Activated CD8-positive, alpha-beta memory T cell treated with anti-CD3 and anti-CD28 coated beads for 1 hour (primary cell): Measurements from ENCODE around the gene TRIO.
"Not testable (repeated sequence)": the region's sequence is repeated elsewhere in the genome, so short reads cannot be mapped to it uniquely, and the experiment has no call there.

Experiments
- DNase-seq, 2 donors: peaks; one replicate each; pipeline ENCODE4 v3.0.0-alpha.2; 2020; ENCODE audit warnings: low read depth in 1 of 2; ENCODE audit errors: extremely low read depth in 1 of 2

Gene TRIO

DNA sequence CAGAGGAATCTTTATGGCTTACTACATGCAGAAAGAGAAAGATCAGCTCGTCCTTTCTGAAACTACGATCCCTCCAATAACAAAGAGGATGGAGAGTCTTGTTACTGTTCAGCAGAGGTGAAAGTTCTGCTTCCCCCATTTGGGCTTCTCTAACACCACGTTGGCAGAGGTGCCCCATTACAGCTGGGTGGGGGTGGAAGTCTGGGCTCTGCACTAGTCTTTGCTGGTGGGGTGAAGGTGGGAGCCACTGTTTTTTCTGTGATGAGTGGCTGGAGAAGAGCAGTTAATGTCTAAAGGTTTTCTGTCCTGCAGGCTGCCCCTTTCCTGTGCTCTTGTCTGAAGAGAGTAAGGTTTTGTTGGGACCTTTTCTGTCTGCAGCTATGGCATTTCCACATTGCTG is 373.8 kb downstream of the TRIO start:
- DNase-seq = no peak

DNA sequence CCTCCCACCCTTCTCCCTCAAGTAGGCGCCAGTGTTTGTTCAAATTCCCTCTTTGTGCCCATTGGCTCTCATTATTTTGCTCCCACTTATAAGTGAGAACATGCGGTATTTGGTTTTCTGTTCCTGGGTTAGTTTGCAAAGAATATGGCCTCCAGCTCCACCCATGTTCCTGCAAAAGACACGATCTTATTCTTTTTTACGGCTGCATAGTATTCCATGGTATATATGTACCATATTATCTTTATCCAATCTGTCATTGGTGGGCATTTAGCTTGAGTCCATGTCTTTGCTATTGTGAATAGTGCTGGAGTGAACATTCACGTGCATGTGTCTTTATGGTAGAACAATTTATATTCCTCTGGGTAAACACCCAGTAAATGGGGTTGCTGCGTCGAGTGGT is 375.5 kb downstream of the TRIO start:
- no peak for DNase-seq

DNA sequence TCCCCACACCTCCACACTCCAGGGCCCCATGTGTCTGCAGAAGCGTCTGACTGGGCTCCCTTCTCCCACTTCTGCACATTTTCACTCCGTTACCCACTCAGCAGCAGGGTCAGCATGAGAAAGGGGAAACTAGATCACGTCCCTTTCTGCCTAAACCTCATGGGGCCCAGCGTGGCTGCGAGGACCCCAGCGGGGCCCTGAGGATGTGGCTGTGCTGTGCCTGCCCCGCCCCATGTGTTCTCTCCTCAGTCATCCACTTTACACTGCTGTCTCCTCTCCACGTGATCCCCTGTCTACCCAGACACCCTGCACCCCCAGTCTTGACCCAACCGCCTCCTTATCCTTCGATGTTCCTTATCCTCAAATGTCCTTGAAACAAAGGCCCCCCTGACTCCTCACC is 378.6 kb downstream of the TRIO start:
- DNase-seq = no peak

DNA sequence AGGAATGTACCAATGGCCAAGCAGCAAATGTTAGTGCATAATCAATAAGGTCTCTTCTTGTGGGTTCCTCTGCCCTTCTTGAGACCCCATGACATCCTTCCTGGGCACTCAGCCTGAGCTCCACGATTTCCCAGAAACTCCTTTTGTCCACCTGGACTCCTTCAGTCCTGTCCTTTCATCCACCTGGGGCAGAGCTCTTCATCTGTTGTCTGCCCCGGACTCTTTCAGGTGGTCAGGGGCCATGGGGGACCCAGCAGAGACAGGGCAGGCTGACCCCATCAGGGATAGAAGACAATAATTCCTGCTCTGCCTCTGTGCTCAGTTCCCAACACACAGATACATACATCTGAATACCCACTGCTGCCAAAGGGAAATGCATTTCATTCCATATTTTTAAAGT is 379.6 kb downstream of the TRIO start:
- no peak for DNase-seq

DNA sequence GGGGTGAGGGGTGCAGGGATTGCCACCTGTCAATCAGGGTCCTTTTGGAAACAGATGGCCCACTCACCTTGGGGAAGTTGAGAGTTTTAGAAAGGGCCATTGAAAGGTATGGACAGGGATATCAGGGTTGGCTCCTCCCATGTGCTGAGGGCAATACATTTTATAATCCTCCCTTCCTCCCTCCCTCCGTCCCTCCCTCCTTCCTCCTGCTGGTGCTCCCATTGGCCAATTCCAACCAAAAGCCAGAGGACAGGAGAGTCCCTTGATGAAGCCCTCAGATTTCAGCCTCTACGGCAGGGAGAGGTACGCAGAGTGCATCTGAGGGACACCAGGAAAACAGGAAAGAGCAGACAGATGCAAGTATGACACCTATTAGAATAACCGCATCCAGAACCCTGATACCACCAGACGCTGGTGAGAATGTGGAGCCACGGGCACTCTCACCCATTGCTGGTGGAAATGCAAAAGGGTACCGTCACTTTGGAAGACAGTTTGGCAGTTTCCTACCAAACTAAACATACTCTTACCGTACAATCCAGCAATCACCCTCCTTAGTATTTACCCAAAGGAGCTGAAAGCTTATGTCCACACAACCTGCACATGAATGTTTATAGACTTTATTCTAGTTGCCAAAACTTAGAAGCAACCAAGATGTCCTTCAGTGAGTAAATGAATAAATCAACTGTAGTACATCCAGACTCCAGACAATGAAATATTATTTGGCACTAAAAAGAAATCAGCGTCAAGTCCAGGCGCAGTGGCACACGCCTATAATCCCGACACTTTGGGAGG is 380.3 kb downstream of the TRIO start:
- DNase-seq = no peak

DNA sequence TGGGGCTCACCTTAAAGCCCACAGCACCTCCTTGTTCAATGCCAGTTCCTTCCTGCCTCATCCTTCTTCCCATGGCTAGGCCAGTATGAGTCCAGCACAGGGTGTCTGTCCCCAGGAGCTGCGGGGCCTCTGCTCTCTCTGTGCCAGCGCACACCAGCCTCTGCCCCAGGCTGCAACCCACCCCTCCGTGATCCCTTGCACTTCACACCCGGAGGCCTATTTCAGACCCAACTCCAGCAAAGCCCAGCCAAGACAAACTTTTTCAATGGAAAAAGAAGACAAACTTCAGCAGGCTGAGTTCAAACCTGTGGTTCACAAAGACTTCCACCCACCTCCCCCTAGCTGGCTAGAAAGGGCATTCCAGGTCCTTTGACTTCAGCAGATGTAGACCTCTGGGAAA is 382.3 kb downstream of the TRIO start:
- DNase-seq = no peak

DNA sequence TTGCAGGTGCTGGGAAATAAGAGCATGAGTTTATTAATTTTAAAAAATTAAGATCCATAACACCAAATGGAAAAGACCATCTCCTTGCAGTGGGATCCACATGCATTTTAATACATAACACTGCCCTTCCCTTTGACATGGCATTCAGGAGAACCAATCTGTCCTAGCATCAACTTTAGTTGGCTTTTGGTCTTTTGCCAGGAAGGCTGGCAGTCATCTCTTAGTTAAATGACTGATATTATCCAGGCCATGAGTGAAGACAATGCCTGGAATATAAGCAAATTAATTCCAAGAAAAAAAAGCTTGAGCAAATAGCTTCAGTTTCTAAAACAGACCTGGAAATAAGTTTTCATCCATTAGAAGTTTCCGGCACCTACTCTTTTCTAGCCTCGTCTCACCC is 383.4 kb downstream of the TRIO start:
- DNase-seq = no peak

DNA sequence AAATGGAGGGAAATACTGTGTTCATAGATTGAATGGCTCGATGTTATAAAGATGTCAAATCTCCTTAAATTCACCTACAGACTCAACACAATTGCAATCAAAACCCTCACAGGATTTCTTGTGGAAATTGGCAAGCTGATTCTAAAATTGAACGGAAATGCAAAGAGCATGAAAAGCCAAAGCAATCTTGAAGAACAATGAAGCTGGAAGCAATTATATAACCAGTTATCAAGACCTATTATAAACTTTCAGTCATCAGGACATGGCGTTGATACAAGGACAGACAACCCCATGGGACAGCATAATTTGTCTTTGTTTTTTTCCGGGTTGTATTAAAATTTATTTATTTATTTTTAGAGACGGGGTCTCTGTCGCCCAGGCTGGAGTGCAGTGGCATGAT is 385.0 kb downstream of the TRIO start:
- DNase-seq = no peak

DNA sequence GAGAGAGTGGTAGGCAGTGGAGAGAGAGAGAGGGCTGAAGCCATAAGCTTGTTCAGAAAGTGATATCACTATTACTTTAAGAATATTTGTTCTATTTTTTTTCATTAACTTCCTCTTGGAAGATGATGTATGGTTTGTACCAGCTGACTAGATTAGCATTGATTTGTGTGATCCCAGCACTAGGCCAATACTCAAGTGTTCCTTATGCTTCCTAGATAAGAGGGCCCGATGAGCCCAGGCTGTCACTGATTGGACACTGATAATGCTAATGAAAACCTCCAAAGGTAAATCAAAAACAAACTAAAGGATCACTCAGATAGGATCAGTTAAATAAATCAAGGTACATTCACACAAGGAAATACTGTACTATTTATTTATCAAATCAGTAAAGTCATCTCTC is 385.8 kb downstream of the TRIO start:
- DNase-seq = no peak

DNA sequence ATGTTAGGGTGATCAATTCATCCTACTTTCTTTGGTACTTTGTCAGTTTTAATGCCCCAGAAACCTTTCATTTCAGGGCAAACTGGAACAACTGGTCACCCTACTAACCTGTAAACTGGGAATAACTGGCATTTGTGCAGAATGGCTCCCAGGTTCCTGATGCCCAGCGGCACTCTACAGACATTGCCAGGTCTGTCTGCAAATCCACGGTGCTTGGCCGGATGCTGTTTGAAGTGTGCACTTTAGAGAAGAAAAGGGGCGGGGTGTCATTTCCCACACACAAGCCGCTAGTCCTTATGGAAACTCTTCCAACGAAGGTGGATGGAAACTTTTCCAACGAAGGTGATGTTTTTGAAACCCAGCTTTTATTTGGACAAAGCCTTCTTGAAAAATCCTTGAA is 388.5 kb downstream of the TRIO start:
- no peak for DNase-seq

DNA sequence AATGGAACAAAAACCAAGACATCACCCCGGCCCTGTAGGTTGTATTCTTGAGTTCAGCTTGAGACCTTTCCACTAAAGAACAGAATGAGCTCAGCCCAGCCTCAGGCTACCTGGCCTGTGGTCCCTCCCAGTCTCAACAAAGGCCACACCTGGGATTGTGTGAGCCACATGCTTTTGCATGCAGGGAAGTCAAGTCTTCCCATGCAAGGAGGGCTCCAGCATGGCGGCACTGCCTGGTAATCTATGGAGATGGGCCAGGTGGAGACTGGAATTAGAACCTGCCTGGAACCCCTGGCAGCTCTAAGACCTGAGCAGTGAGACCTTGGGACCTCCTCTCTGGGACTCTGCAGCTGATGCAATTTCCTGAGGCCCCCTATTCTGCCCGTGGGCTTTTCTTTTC is 389.0 kb downstream of the TRIO start:
- no peak for DNase-seq

DNA sequence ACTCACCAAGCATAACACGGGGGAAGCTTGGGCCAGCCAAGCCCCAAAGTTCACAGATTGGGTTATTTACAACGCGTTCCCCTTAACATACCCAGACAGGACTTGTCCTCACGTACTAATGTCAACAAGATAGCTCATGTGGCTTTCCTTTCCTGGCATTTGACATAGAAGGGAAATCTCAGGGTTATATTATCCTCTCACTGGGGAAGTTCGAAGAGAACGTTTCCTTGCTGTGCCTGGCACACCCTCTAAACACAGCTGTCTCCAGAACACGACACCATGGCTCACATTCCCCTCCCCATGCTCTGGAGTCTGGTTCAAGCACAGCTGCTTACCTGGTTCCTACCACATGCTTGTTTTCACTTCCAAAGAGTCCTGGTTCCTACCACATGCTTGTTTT is 391.6 kb downstream of the TRIO start:
- no peak for DNase-seq

DNA sequence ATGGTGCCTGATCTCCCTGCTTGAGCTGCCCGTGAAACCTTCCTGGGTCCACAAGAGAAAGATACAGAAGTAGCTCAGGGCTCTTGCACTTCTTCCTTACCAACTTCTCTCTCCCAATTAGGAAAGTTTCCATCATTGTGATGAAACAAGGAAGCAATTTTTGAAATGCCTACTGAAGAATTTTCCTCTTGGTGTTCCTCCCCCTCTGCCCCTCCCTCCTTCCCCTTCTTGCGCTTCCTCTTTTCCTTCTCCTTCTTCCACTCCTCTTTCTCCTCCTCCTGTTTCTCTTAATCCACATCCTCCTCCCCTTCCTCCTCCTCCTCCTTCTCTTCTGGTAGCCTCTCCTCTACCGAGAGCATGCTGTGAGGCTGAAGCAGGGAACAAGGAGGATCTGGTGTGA is 402.2 kb downstream of the TRIO start:
- DNase-seq = no peak

DNA sequence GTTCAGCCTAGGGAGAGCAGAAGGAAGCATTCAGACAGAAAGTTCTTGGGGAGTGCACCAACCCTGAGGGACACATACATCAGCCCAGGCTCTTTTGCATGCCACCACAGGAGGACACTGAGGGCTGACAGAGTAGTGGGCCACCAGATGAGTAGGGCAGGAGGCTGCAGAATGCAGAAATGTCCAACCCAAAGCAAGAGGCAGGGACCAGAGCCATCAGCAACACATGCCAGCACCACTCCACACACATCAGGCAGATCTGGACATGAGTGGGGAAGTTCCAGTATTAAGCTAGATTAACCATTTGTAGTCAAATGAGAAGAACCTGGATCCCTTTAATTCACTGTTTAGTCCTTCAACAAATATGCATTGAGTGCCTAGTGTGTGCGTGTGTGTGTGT is 402.7 kb downstream of the TRIO start:
- DNase-seq = no peak

DNA sequence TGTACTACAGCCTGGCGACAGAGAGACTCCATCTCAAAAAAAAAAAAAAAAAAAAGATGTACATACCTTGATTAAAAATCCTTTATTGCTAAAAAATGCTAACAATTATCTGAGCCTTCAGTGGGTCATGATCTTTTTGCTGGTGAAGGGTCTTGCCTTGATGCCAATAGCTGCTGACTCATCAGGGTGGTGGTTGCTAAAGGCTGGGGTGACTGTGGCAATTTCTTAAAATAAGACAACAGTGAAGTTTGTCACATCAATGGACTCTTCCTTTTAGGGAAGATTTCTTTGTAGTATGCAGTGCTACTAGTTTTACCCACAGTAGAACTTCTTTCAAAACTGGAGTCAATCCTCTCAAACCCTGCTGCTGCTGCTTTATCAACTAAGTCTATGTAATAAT is 404.5 kb downstream of the TRIO start:
- DNase-seq = no peak

DNA sequence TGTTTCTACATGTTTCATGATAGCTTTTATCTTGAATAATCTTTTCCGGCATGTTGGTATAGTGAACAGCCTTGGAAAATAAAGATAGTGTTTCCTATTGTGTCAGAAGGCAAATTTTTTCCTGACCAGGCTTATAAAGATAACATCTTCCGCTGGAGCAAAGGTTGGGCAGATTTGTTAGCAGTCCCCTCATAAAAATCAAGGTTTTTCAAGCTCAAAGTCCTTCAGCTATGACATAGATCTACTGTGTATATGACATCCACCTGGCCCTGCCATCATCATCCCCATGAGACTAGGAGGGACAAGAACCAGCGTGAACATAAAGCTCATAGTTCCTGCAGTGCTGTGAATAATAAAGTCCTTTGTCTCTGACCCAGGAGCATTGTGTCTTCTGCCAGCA is 408.1 kb downstream of the TRIO start:
- DNase-seq = no peak

DNA sequence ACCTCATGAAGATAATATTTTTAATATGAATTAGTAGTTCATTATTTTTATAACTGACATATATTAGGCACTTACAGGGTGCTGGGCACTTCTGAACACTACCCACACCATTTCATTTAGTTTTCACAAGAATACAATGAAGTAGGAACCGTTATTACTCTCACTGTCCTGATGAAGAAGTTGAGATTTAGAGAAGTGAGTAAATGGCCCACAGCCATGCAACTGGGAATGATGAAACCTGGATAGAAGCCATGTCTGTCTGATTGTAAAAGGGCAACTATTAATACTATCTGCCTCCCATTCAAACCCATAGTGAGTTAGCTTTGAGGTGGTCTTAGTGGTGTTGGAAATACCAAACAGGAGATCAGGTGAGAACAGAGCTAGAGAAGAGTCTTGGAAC is 408.9 kb downstream of the TRIO start:
- DNase-seq = no peak

DNA sequence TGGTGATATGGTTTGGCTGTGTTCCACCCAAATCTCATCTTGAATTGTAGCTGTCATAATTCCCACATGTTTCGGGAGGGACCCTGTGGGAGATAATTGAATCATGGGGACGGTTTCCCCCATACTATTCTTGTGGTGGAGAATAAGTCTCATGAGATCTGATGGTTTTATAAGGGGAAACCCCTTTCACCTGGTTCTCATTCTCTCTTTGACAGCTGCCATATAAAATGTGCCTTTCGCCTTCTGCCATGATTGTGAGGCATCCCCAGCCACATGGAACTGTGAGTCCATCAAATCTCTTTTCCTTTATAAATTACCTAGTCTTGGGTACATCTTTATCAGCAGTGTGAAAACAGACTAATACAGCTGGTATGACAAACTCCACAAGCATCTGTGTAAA is 411.1 kb downstream of the TRIO start:
- not testable (repeated sequence) for DNase-seq

DNA sequence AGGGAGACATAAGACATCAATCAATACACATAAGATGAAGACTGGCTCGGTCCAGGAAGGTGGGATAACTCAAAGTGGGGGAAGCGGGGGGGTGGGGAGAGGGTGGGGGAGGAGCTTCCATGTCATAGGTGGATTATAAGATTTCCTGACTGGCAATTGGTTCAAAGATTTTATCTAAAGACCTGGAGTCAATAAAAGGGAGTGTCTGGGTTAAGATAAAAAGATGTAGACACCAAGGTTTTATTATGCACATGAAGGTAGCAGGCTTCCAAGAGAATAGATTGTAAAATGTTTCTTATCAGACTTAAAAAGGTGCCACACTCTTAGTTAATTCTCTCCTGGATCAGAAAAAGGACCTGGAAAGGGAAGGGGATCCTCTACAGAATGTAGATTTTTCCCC is 412.9 kb downstream of the TRIO start:
- DNase-seq = no peak

DNA sequence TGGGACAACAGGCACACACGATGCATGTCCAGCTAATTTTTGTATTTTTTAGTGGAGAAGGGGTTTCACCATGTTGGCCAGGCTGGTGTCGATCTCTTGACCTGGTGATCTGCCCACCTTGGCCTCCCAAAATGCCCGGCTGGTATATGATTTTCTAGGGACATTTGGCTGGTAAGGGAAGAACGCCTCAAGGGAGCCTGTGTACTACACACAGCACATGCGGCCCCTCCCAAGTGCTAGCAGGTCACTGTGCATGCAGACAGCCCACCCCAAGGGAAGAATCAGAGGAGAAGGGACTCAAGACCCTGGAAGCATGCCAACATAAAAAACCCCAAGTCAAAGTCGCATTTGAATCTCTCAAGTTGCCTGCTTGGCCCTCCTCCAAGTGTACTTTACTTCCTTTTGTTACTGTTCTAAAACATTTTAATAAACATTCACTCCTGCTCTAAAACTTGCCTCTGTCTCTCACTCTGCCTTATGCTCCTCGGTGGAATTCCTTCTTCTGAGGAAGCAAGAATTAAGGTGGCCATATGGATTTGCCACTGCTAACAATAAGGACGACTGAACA is 414.1 kb downstream of the TRIO start:
- no peak for DNase-seq

DNA sequence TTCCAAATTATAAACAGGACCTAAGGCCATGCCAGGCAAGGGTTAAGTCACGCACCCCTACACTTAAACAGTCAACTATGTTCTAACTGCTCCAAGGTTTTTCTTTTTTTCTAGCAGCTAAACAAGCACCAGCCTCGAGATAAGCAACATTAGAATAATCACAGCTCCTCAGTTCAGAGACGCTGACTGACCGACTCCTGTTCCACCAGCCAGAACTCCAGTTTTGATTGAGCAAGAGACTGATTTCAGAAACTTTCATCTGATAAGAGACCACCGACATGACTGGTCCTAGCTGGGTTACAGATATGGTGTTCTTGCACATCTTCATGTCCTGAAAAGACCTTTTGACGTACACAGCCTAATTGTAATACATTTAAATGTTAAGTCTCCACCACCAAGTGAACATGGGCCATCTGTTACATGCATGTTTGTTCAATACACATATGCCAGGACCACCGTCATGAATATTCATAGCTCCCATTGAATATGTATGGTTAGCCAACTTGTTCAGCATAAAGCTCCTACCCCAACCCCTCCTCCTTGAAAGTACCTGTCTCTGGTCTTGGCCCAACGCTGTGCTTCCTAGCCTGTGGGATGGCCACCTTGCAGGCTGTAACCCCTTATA is 414.8 kb downstream of the TRIO start:
- no peak for DNase-seq
